ENCODE data around the gene GCKR.
"Not testable (repeated sequence)": the region's sequence is repeated elsewhere in the genome, so short reads cannot be mapped to it uniquely, and the experiment has no call there.

GCKR gene

DNA sequence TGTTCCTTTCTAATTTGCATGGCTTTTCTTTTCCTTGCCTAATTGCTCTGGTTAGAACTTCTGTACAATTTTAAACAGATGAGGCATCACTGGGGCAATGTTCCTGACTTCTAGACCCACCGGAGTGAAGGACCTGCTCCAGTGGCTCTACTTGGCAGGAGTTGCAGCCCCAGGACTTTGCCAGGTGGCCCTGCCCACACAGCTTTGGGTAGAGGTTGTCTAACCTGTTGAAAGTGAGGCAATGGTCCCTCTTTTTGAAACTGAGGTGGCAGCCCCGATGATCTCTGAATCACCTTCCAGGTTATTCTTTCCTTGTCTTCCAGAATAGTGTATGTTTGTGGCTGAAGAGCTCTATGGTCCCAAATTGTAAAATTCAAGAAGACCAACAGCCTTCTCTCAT, 56.3 kb downstream of the GCKR start (continued):
- TF ChIP-seq, protein P1, sequence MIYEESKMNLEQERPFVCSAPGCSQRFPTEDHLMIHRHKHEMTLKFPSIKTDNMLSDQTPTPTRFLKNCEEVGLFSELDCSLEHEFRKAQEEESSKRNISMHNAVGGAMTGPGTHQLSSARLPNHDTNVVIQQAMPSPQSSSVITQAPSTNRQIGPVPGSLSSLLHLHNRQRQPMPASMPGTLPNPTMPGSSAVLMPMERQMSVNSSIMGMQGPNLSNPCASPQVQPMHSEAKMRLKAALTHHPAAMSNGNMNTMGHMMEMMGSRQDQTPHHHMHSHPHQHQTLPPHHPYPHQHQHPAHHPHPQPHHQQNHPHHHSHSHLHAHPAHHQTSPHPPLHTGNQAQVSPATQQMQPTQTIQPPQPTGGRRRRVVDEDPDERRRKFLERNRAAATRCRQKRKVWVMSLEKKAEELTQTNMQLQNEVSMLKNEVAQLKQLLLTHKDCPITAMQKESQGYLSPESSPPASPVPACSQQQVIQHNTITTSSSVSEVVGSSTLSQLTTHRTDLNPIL (CRISPR knock-in tag; IDR thresholded peaks at IDR 0.05; ENCODE audit: low read depth): no peak
- no peak for TF ChIP-seq RARB (CRISPR knock-in tag; IDR thresholded peaks at IDR 0.05)
- TF ChIP-seq ZFP30 (CRISPR knock-in tag; IDR thresholded peaks at IDR 0.05): no peak
- no peak for TF ChIP-seq ZNF565 (CRISPR knock-in tag; conservative IDR thresholded peaks at IDR 0.05; ENCODE audit: low read depth)
- no peak for TF ChIP-seq GLIS3 (CRISPR knock-in tag; IDR thresholded peaks at IDR 0.05)

DNA sequence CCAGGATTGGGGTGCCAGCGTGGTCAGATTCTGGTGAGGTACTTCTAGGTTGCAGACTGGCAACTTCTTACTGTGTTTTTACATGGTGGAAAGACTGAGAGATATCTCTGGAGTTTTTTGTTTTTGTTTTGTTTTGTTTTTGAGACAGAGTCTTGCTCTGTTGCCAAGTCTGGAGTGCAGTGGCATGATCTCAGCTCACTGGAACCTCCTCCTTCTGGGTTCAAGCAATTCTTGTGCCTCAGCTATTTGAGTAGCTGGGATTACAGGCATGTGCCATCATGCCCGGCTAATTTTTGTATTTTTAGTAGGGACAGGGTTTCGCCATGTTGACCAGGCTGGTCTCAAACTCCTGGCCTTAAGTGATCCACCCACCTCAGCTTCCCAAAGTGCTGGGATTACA, 57.8 kb downstream of the GCKR start:
- ATAC-seq: not testable (repeated sequence)

DNA sequence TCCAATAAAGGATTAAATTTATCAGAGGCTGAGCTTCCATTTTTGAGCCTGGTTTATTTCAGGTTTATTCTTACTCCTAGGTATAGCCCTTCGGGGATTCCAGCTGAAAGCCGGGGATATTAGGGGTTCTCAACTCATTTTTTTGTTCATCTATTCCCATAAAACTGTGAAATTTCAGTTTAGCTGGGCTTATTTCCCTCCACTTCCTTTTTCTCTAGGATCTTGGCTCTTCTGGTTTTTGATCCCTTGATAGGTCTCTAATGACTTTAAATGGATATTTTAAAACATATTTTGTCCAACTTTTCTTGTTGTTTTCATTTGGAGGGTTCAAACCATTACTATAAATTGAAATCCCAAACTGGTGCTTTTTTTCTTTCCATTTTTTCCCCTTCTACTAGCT, 62.6 kb downstream of the GCKR start:
- TF ChIP-seq OSR1 (CRISPR knock-in tag; IDR thresholded peaks at IDR 0.05): no peak
- no peak for TF ChIP-seq GLIS3 (CRISPR knock-in tag; IDR thresholded peaks at IDR 0.05)
- TF ChIP-seq ZC3H10 (CRISPR knock-in tag; IDR thresholded peaks at IDR 0.05): no peak

DNA sequence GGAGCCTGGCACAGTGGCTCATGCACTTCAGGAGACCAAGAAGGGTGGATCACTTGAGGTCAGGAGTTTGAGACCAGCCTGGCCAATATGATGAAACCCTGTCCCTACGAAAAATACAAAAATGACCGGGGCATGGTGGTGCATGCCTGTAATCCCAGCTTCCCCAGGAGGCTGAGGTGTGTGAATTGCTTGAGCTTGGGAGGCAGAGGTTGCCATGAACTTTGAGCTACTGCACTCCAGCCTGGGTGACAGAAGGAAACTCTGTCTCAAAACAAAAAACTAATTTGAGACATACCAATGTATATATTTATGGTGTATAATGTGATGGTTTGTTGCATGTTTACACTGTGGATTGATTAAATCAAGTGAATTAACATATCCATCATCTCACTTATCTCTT, 64.4 kb downstream of the GCKR start:
- ATAC-seq: no peak
- no peak for TF ChIP-seq ISL1 (CRISPR knock-in tag; IDR thresholded peaks at IDR 0.05)
- TF ChIP-seq SNAI2 (CRISPR knock-in tag; IDR thresholded peaks at IDR 0.05): no peak
- no peak for TF ChIP-seq TOX (CRISPR knock-in tag; IDR thresholded peaks at IDR 0.05; ENCODE audit: borderline replicate concordance)
- TF ChIP-seq, protein P2, sequence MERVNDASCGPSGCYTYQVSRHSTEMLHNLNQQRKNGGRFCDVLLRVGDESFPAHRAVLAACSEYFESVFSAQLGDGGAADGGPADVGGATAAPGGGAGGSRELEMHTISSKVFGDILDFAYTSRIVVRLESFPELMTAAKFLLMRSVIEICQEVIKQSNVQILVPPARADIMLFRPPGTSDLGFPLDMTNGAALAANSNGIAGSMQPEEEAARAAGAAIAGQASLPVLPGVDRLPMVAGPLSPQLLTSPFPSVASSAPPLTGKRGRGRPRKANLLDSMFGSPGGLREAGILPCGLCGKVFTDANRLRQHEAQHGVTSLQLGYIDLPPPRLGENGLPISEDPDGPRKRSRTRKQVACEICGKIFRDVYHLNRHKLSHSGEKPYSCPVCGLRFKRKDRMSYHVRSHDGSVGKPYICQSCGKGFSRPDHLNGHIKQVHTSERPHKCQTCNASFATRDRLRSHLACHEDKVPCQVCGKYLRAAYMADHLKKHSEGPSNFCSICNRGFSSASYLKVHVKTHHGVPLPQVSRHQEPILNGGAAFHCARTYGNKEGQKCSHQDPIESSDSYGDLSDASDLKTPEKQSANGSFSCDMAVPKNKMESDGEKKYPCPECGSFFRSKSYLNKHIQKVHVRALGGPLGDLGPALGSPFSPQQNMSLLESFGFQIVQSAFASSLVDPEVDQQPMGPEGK (CRISPR knock-in tag; IDR thresholded peaks at IDR 0.05; ENCODE audit: borderline replicate concordance): no peak
- TF ChIP-seq, protein P3, sequence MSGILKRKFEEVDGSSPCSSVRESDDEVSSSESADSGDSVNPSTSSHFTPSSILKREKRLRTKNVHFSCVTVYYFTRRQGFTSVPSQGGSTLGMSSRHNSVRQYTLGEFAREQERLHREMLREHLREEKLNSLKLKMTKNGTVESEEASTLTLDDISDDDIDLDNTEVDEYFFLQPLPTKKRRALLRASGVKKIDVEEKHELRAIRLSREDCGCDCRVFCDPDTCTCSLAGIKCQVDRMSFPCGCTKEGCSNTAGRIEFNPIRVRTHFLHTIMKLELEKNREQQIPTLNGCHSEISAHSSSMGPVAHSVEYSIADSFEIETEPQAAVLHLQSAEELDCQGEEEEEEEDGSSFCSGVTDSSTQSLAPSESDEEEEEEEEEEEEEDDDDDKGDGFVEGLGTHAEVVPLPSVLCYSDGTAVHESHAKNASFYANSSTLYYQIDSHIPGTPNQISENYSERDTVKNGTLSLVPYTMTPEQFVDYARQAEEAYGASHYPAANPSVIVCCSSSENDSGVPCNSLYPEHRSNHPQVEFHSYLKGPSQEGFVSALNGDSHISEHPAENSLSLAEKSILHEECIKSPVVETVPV (CRISPR knock-in tag; IDR thresholded peaks at IDR 0.05): no peak
- TF ChIP-seq TCF4 (CRISPR knock-in tag; IDR thresholded peaks at IDR 0.05; ENCODE audit: borderline replicate concordance): no peak
- no peak for TF ChIP-seq ZNF565 (CRISPR knock-in tag; conservative IDR thresholded peaks at IDR 0.05; ENCODE audit: low read depth)
- no peak for TF ChIP-seq ARNTL (CRISPR knock-in tag; IDR thresholded peaks at IDR 0.05; ENCODE audit: borderline replicate concordance, low read depth)
- TF ChIP-seq, protein P1 (CRISPR knock-in tag; IDR thresholded peaks at IDR 0.05; ENCODE audit: low read depth): no peak
- no peak for TF ChIP-seq GLIS3 (CRISPR knock-in tag; IDR thresholded peaks at IDR 0.05)

More for the DNA sequence above, 62.6 kb downstream of the GCKR start:
- no peak for ATAC-seq

DNA sequence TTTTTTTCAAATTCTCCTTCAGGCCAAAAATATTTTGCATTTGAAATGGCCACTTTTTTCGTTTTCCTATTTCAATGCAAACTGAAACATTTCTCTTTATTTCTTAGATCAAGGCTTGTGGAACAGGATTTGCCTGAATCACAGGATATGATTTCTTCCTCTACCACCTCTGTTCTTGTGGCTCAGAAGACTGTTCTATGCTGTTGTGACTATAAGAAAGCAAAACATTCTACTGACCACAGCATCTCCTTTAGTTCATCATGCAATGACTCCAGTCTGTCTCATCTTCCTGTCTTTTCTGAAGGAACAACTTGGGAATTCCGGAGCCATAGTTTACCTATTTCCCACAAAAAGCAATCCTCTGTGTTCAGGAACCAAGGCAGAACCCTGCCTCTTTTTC, 70.0 kb downstream of the GCKR start:
- TF ChIP-seq SNAI2 (CRISPR knock-in tag; IDR thresholded peaks at IDR 0.05) (no peak), ZNF70 (CRISPR knock-in tag; IDR thresholded peaks at IDR 0.05) (no peak), ZNF8 (CRISPR knock-in tag; IDR thresholded peaks at IDR 0.05) (no peak), GLIS3 (CRISPR knock-in tag; IDR thresholded peaks at IDR 0.05) (no peak), ARNTL (CRISPR knock-in tag; IDR thresholded peaks at IDR 0.05; ENCODE audit: borderline replicate concordance, low read depth) (no peak), ISL1 (CRISPR knock-in tag; IDR thresholded peaks at IDR 0.05) (no peak), ESRRG (CRISPR knock-in tag; IDR thresholded peaks at IDR 0.05) (no peak), RARB (CRISPR knock-in tag; IDR thresholded peaks at IDR 0.05) (no peak), TCF4 (CRISPR knock-in tag; IDR thresholded peaks at IDR 0.05; ENCODE audit: borderline replicate concordance) (no peak), TOX (CRISPR knock-in tag; IDR thresholded peaks at IDR 0.05; ENCODE audit: borderline replicate concordance) (no peak), ZC3H10 (CRISPR knock-in tag; IDR thresholded peaks at IDR 0.05) (no peak)
- TF ChIP-seq, protein P1 (CRISPR knock-in tag; IDR thresholded peaks at IDR 0.05; ENCODE audit: low read depth): no peak
- TF ChIP-seq, protein P4, sequence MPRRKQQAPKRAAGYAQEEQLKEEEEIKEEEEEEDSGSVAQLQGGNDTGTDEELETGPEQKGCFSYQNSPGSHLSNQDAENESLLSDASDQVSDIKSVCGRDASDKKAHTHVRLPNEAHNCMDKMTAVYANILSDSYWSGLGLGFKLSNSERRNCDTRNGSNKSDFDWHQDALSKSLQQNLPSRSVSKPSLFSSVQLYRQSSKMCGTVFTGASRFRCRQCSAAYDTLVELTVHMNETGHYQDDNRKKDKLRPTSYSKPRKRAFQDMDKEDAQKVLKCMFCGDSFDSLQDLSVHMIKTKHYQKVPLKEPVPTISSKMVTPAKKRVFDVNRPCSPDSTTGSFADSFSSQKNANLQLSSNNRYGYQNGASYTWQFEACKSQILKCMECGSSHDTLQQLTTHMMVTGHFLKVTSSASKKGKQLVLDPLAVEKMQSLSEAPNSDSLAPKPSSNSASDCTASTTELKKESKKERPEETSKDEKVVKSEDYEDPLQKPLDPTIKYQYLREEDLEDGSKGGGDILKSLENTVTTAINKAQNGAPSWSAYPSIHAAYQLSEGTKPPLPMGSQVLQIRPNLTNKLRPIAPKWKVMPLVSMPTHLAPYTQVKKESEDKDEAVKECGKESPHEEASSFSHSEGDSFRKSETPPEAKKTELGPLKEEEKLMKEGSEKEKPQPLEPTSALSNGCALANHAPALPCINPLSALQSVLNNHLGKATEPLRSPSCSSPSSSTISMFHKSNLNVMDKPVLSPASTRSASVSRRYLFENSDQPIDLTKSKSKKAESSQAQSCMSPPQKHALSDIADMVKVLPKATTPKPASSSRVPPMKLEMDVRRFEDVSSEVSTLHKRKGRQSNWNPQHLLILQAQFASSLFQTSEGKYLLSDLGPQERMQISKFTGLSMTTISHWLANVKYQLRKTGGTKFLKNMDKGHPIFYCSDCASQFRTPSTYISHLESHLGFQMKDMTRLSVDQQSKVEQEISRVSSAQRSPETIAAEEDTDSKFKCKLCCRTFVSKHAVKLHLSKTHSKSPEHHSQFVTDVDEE (CRISPR knock-in tag; IDR thresholded peaks at IDR 0.05): no peak
- TF ChIP-seq, protein P3 (CRISPR knock-in tag; IDR thresholded peaks at IDR 0.05): no peak
- no peak for ATAC-seq

Data from SK-N-SH treated with all-trans-retinoic acid at 6 μM for 48 hours (cell line).